Astrocyte of the spinal cord (primary cell): ENCODE results near the gene ADAD2.
"Not testable (repeated sequence)": the region's sequence is repeated elsewhere in the genome, so short reads cannot be mapped to it uniquely, and the experiment has no call there.

Experiments
- DNase-seq: peaks from one replicate; pipeline ENCODE4 v3.0.0; 2011; ENCODE audit warnings: low read depth, low spot score
- H3K4me3 ChIP-seq: 2 replicates; pipeline ENCODE4 v1.5.1; 2011; ENCODE audit warnings: low read depth, mild to moderate bottlenecking, low read length, moderate library complexity
- in situ Hi-C: cut with HindIII; loops from 2 replicates; pipeline ENCODE4 v1.10.0; 2017; ENCODE audit warnings: low sequenced_read_pairs
- TF ChIP-seq, protein P1 (sequence below): IDR thresholded peaks from 2 replicates; pipeline ENCODE4 v1.5.1; 2012; ENCODE audit warnings: low read depth, mild to moderate bottlenecking, low read length, inconsistent platforms

Gene ADAD2

DNA sequence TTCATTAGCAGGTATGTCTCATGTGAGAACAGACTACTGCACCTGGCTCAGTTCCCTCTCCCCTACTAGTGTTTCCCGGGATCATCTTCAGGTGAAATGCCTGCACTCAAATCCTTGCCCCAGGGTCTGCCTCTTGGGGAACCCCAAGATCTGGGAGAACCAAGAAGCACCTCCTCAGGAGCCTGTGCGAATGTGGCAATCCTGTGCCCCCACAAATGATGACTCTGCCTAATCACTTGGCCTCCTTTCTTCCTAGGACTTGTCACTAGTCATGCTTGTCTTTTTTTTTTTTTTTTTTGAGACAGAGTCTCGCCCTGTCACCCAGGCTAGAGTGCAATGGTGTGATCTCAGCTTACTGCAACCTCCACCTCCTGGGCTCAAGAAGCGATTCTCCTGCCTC lies 21.7 kb downstream of the ADAD2 start:
- TF ChIP-seq, protein P1, sequence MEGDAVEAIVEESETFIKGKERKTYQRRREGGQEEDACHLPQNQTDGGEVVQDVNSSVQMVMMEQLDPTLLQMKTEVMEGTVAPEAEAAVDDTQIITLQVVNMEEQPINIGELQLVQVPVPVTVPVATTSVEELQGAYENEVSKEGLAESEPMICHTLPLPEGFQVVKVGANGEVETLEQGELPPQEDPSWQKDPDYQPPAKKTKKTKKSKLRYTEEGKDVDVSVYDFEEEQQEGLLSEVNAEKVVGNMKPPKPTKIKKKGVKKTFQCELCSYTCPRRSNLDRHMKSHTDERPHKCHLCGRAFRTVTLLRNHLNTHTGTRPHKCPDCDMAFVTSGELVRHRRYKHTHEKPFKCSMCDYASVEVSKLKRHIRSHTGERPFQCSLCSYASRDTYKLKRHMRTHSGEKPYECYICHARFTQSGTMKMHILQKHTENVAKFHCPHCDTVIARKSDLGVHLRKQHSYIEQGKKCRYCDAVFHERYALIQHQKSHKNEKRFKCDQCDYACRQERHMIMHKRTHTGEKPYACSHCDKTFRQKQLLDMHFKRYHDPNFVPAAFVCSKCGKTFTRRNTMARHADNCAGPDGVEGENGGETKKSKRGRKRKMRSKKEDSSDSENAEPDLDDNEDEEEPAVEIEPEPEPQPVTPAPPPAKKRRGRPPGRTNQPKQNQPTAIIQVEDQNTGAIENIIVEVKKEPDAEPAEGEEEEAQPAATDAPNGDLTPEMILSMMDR = no peak
- DNase-seq = no peak
- H3K4me3 ChIP-seq = no peak overlapping the region
- in situ Hi-C loops = no loop called here

DNA sequence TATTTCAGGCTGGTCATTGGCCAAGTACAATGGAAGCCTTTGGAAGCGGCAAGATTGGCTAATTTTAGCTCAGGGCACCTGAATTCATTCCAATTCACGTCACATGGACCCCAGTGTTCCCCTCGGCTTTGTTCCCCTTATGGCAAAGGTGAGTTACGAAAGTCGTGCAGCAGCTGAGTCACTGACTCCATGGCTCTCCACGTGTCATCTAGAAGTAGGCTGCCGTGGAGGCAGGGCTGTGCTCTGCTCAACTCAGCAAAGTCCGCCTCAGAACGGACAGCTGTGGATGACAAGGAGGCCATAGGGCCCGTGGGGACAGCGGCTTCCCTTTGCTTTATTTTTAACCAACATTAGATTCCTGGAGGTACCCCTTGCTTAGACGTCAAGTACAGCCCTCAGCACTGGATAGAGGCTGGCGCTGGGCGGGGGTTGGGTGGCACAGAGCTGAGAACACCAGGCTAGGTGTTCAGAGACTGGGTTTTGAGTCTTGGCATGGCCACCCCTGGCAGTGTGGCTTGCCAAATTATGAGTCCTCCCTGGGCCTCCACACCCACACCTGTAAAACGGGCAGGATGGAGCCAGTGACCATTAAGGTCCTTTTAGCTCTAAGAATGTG lies 23.6 kb downstream of the ADAD2 start:
- no peak overlapping the region for H3K4me3 ChIP-seq
- TF ChIP-seq, protein P1 = no peak
- in situ Hi-C loops = no loop called here
- no peak for DNase-seq

DNA sequence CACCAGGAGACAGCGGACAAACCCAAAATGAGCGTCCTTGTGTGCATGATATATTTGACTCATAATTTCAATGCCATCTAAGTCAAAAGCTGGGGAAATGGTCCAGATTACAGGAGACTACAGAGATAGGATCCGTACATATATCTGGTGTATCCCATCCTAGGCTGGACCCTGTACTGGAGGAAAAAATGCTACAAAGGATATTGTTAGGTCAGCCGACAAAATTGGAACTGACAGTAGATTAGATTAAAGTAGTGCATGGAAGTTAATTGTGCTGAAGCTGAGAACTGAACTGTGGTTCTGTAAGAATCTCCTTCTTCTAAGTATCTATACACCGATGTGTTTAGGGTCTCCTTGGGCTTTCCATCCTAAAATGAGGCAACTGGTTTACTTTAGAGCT lies 24.6 kb downstream of the ADAD2 start:
- in situ Hi-C loops = no loop called here
- DNase-seq = no peak
- TF ChIP-seq, protein P1 = no peak
- H3K4me3 ChIP-seq = no peak overlapping the region

DNA sequence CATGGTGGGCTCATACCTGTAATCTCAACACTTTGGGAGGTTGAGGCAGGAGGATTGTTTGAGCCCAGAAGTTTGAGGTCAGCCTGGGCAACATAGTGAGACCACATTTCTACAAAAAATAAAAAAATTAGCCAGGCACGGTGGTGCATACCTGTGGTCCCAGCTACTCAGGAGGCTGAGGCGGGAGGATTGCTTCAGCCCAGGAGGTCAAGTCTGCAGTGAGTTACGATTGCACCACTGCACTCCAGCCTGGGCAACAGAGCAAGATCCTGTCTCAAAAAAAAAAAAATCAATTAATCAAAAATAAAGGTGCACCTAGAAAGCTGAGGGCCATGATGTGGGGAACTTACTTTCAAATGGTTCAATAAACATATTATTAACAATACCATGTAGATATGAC lies 25.2 kb downstream of the ADAD2 start:
- in situ Hi-C loops, DNase-seq, H3K4me3 ChIP-seq: not testable (repeated sequence)

DNA sequence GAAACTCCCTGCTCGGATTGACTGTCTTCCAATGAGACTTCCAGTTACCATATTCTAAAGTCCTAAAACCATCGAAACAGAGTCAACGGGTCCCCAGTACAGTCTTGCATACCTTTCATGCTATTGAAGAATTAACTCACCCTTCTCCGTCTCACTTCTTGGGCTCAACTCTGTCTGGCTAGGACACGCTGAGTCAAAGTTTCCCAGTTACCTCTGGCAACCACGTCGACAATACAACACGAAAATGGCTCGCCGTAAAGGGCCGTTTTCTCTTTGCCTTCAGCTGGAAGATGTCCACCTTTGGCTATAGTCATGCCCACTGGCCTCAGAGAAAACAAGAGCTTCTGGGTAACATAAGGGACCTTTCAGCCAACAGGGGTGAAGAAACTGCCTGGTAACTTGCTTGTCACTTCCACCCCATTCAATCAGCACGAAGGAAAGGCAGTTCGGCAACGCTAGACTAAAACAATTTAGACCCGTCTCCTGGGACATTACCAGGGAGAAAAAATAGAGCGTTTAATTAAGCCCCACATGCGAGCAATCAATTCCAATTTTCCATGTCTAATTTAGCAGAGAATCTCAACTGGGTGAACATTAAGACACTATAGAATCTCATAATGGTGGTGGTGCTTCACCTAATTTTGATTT lies 27.3 kb downstream of the ADAD2 start:
- TF ChIP-seq, protein P1 = no peak
- no peak overlapping the region for H3K4me3 ChIP-seq
- in situ Hi-C loops = no loop called here
- peak; percentile 37 for DNase-seq

DNA sequence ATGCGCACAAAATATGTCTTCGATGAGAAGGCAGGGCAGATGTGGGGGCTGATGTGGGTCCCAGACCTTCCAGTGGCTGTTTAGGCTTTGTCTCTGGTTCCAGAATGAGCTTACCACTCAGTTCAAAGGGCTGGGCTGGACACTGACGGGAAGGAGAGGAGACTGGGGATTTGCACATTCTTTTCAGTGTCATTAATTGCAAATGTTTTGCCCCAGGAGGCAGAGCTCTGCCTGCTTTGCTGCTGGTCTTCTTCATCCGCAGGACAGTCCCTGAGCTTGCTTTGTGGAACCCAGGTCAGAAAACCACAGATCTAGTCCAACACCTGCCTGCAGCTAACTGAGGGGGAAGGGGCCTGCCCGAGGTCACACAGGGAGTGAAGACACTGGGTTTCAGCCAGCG lies 28.0 kb downstream of the ADAD2 start:
- in situ Hi-C loops = no loop called here
- TF ChIP-seq, protein P1 = no peak
- no peak overlapping the region for H3K4me3 ChIP-seq
- DNase-seq = no peak

DNA sequence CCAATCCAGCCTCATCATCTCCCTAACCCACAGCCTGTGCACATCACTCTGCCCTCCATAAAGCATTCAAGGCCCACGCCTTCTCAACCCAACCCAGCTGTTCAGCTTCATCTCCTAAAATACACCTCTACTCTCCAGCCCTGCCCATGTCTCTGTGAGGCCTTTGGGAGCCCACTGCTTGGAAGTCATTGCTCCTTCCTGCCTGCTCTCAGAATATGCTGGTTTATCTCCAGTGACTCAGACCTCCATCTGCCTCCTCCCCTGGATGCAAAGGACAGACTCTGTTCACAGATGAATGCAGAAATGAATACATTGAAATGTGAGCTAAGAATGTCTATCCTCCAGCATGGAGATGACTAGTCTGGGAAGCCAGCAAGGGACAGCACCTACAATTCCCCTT lies 29.9 kb downstream of the ADAD2 start:
- no peak overlapping the region for H3K4me3 ChIP-seq
- in situ Hi-C loops = no loop called here
- TF ChIP-seq, protein P1 = no peak
- DNase-seq = peak; percentile 39
